HG03097 (cell line): ENCODE results near the gene TMC6.

Source experiments
- ATAC-seq: cut with Tn5 transposase; IDR thresholded peaks from one replicate; pipeline ENCODE4 v1.9.1; 2021; ENCODE audit not compliant: unreplicated experiment, low FRiP score

Gene TMC6

DNA sequence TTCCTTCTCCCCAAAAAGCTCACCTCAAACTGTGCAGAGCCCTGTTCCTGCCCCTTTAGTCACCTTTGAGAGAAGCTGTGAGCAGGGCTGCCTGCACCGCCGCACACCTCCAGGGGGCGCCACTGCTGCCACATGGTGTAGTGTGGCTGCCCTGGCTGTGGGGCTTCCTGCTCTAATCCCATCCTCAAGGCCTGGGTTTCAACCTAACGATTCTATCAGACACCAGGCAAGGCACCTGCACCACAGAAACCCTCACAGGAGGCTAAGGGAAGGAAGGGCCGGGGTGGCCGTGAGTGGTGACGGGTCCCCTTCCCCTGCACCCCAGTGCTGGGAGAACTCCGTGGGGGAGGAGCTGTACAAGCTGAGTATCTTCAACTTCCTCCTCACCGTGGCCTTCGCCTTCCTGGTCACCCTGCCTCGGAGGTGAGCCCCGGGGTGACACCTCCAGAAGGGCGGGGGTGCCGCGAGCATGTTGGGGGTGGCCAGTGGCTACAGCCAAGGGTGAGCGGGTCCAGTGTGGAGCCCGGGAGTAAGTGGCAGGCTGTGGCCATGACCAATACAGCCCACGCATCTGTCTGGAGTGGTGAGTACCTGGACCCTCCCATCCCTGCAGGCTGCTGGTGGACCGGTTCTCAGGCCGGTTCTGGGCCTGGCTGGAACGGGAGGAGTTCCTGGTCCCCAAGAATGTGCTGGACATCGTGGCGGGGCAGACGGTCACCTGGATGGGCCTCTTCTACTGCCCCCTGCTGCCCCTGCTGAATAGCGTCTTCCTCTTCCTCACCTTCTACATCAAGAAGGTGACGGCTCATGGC, 9.0 kb upstream of the TMC6 start:
- no peak for ATAC-seq

DNA sequence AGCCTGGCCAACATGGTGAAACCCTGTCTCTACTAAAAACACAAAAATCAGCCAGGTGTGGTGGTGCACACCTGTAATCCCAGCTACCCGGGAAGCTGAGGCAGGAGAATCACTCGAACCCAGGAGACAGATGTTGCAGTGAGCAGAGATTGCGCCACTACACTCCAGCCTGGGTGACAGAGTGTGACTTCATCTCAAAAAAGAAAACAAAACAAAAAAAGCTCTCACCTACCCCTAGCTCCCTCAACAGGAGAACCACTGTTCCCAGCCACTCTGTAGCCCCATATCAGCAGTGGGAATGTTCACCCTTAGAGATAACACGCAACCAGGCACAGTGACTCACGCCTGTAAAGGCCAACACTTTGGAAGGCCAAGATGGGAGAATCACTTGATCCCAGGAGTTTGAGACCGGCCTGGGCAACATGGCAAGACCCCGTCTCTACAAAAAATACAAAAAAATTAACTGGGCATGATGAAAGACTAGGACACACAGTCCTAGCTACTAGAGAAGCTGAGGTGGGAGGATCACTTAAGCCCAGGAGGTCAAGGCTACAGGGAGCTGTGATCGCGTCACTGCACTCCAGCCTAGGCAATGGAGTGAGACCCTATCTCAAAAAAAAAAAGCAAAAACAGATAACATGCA, 7.4 kb upstream of the TMC6 start:
- no peak for ATAC-seq

DNA sequence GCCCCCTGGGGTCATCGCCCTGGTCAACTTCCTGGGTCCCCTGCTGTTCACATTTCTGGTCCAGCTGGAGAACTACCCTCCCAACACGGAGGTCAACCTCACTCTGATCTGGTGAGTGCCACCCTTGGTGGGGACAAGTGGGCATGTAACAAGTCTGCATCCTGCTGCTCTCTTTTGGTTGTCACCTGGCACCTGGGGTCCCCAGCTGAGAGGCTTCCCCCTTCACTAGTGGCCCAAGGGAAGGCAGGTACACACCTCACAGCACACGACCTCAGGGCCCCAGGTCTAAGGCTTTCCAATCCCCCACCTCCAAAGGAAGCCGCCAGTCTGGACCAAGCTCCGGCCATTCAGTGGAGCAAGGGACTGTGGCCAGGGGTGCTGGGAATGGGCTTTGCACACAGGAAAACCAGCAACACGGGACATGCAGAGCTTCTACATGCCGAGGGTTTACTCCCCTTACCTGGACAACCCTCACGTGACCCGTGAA, 6.4 kb upstream of the TMC6 start:
- ATAC-seq = no peak

DNA sequence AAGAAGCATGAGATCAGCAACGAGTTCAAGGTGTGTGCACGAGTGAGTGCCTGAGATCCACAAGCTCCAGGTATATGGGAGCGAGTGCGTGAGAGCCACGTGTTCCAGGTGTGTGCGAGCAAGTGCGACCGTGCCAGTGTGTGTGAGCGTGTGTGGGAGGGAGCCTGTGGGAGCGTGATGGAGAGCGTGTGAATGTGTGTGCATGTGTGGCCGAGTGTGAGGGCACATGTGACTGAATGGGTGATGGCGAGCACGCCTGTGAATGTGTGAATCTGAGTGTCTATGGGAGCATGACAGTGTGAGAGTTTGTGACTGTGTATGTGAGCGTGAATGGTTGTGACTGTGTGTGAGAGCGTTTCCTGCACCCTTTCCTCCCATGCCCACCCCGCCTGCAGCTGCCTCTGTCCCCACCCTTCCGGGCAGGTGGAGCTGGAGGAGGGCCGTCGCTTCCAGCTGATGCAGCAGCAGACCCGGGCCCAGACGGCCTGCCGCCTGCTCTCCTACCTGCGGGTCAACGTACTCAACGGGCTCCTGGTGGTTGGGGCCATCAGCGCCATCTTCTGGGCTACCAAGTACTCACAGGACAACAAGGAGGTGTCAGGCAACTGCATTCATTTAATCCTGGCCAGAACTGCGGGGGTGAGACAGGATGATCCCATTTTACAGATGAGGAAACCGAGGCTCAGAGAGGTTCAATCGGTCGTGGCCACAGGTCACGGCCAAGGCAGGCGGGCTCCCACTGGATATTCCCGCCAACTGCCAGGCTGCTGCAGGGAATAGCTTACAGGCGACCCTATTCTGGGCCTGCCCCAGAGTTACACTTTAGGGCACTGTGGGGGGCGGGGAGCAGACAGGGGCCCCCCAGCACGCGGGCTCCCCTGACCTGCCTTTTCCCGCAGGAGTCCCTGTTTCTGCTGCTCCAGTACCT, 5.7 kb upstream of the TMC6 start:
- no peak for ATAC-seq

DNA sequence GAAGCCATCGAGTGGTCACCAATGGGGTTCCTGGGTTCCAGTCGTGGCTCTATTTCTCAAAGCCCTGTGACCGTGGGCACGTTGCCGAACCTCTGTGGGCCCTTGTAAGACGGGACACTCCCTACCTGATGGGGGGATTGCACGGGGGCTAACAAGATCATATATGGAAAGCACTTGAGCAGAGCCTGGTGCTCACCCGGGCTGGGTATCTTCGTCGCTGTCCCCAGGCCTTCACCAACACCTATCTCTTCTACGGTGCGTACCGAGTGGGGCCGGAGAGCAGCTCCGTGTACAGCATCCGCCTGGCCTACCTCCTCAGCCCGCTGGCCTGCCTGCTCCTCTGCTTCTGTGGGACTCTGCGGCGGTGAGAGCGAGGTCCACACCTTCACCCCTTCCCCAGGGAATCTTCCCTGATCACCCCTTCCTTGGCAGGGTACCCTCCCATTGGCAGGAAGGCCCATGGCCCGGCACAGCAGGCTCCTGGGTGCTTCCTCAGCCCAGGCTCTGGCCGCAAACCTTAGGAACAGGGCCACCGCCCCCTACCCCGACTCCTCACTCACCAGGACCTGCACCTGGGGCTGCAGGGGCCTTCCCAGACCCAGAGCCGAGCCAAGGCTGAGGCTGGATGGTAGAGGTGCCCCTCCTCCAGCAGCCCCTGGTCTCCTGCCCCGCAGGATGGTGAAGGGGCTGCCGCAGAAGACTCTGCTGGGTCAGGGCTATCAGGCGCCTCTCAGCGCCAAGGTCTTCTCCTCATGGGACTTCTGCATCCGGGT, 4.8 kb upstream of the TMC6 start:
- no peak for ATAC-seq

DNA sequence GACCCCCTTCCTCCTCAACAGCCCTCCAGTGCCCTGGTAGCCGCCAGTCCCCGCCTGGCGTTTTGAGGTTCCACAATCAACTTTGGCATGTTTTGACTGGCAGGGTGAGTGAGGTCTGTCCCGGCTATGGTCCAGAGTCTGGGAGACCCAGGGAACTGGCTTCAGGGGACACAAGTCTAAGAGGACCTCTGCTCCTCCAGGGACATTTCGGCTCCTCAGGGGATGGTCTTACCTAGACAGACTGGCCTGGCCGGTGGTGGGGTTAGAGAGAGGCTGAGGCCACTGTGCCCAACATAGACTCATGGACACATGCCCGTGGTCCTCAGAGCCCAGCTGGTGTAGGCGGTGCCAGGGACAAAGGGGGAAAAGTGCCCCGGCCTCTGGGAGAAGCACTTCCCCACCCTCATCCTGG, 4.2 kb upstream of the TMC6 start:
- ATAC-seq = no peak

DNA sequence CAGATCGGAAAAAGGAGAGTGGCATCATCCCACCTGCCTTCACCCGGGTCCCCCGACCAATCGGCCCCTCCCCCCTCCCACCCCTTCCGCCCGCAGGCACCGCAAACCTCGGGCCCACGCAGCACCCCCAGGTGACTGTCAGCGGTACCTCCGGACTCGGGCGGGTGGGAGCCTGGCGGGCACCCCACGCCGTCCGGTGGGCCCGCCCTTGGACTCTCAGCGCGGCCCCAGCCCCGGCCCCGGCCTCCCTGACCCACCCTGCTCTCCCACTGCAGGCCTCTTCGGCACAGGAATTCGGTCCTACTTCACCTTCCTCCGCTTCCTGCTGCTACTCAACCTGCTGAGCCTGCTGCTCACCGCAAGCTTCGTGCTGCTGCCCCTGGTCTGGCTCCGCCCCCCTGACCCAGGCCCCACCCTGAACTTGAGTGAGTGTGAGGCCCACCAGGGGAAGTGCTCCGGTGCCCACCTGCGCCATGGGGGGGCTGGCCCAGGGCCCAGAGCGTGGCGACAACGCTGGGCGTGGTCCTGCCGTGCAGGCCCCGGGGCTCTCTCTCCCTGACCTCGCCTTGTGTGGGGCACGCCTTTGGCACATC, 3.6 kb upstream of the TMC6 start:
- ATAC-seq = no peak

DNA sequence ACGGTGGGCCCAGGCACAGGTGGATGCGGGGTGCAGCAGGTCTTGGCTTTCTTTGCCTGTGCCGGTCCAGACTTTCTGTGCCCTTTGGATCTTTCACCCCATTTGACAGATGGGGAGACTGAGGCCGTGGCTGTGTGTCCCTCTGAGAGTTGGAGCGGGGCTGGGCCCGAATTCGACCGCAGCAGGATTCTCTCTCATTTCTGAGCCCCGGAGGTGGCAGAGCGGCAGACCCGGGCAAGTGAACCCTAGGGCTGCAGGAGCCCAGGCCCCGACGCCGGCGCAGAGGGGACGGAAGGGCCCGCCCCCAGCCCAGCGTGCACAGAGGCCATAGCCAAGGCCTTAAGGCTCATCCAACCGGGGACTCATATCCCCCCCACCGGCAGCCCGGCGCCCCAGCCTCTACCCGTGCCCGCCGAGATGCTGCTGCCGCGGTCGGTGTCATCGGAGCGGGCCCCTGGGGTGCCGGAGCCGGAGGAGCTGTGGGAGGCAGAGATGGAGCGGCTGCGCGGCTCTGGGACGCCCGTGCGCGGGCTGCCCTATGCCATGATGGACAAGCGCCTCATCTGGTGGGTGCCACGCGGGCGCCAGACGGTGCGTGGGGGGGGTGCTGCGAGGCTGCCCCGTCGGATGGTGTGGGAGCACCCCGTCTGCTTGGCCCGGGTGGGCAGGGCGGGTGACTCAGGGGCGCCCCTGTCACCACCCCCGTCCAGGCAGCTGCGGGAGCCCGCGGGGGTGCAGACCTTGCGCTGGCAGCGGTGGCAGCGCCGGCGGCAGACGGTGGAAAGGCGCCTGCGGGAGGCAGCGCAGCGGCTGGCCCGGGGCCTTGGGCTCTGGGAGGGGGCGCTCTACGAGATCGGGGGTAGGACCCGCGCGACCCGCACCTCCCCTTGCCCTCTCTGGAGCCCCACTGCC, 2.9 kb upstream of the TMC6 start:
- no peak for ATAC-seq

DNA sequence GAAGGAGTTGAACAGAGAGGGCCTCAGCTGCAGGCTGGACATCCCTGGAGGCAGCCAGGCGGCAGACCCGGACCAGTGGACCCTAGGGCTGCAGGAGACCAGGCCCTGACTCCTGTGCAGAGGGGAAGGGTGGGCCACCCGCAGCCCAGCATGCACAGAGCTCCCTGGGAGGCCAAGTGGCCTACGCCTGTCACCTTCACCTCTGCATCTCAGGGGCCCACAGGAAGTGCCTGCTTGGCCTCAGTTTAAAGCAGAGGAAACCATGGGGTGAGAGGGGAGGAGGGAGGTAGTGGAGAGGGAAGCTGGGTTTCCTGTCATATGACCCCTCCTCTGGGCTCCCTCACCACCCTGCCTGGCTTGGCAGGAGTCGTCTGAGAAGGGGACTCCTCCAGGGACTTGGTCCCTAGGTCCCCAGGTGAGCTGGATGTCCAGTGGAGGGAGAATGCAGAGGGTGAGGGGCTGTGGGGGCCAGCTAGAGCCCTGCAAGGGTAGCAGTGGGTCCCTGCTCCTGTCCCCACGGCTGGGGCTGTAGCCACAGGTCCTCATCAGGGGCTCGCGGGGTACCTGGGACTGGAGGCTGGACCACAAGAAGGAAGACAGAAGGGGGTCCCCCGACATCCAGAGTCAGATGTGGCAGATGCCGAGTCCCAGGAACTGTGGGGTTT, 2.0 kb upstream of the TMC6 start, which contains the start of gene TMC8:
TMC8 (plus strand) TSS at position 335 of the 665 bp plus-strand sequence. CDS start 818 bp downstream, outside the sequence.
- peak; percentile 23 for ATAC-seq

DNA sequence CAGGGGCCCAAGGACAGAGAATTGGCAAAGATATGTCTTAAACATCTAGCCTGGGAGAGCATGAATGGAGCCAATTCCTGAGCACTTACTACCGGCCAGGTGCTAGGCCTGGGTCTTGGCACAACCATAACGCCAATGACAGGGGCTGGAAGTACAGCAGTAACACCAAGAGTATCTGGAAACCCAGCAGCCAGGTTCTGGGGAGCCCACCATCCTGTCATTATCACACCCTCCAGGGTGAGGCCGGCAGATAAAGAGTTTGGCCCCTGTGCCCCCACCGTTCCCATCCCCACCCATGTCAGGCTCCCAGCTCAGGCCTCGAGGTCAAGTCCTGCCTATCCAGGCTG, 1.5 kb upstream of the TMC6 start:
- no peak for ATAC-seq

DNA sequence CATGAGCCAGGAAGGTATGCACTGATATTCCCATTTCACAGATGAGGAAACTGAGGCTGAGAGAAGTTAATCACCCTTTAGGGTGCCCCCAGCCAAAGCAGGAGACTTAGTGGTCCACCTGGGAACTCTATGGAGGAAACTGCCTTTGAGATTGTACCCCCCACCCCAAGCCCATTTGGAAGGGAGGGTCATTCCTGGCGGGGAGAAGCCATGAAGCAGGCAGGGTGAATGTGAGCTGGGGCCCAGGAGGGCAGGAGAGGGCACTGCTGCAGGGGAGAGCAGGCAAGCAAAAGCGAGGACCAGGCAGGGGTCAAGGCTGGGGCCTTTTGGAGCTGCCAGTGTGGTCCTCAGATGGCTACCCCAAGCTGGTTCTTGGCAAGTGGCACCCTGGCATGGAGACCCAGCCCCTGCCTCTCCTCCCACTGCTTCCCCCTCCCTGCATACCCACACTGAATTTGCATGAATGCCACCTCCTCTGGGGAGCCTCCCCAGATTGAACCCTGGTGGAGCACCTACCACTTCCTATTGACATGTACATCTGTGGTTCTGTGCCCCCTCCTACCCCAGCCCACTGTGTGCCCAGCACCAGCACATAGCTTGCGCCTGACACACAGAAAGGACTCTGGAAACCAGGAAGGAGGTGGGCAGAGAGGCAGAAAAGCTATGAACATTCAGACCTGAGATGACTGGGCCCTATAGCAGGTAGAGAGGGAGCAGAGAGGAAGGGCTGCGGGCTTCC, 965 bp upstream of the TMC6 start:
- no peak for ATAC-seq

DNA sequence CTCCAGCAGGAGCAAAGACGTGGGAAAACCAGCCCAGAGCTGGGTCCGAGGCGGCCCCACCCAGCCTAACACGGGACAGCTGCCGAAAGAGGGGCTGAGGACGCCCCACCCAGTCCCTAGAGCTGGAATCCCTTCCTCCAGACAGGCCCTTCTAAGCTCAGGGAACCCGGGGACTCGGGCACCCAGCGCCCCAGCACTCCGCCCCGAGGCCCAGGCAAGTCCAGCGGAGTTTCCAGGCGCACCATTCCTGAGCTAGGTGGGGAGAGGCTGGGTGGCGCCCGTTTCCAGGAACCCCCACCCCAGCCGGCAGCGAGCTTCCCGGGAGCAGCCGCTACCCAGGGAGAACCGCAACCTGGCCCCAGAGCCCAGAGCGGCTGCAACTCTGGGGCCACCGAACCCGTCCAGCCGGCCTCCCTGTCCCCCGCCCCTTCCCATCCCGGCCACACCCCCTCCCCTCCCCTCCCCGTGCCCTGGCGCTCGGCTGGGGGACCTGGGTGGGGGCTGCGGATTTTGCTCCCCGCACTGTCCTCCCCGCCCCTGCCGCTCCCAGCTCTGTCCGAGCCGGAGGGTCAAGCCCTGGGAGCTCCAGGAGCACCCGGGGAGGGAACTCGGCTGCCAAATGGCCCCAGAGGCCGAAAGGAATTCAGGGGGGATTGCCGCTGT, 536 bp downstream of the TMC6 start:
- no peak for ATAC-seq

DNA sequence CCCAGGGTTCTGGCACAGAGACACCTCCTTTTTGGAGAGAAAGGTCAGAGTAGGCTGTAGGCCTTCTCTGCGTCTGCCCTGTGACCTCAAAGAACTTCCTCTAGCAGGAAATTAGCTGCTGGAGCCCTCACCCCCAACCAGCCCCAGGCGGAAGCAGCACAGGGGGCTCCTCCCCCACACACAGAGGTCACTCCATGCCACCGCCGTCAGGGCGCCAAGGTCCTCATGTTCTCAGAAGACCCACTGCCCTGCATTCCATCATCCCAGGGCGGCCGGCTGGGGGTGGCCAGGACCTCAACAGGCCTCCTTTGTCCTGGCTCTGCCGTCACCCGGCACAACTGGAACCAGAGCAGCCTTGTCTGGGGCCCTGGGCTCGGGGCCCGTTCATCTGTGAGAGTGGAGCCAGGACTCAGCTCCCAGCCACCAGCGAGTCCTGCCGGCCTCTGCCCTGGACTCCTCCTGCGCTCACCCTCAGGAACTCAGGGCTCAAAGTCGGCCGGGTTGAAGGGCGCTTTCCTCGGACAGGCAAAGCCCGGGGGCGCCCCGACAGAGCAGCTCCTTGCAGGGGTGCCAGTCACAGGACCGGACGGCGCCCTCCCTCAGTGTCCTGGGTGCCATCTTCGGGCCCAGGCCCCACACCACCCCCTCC, 1.2 kb downstream of the TMC6 start:
- ATAC-seq = no peak

DNA sequence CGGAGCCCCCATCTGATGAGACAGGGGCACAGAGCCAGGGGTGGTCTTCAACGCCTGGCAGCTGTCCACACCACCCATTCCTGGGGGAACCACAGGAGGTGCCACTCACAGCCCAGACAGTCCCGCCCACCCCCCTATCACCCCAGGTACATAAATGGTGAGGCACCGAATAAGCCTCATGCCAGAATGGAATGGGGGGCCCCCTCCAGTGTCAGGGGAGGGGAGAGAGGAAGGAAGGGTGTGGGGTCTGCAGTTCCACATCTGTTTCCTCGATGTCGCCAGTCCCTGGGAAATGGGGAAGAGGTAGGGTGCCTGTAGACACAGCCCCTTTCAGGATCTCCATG, 1.7 kb downstream of the TMC6 start:
- ATAC-seq = no peak

DNA sequence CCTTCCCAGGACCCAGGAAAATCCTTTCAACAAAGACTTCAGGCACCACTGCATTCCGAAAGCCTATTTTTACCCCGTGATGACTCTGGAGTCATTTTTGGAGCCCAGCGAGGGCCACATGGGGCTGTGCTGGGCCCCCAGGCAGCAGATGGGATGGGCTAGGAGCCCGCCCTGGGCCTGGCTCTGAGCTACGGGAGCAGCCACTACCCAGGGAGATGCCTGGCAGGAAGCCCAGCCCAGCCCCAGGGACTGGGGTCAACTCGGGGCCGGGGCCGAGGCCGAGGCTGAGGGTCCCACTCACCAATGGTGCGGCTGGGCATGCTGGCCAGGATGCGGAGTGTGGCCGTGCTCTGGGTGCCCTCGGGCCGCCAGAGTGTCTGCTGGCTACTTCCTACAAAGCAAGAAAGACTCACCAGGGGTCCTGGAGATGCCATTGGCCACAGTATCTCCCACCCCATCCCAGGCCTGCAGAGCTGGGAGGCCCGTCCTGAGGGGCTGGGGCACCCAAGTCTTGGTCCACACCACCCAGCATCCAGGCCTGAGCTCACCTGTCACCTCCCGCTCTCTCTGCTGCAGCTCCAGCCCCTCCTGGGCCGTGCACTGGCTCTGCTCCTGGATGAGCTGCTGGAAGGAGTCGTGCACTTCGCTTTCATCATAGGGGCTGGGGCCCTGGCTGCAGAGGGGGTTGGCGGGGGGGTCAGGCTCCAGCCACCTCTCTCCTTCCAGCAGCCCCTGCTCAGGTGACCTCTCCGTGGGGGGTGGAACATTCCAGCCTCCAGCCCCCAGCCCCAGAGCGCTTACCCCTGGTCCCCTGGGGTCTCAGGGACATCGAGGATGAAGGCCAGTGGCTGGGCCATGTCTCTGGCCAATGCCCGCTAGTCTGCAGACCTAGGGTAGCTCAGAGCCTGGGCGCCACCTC, 2.3 kb downstream of the TMC6 start:
- no peak for ATAC-seq
